GM12873 (cell line): ENCODE data around the gene PRDM16.

Experiments
- TF ChIP-seq, protein P1 (sequence below): IDR thresholded peaks from 2 replicates; pipeline ENCODE4 v1.5.1; 2012; ENCODE audit warnings: low read depth, mild to moderate bottlenecking, moderate library complexity, low read length, control low read depth; ENCODE audit not compliant: insufficient read depth; ENCODE audit errors: missing control alignments

The PRDM16 gene

DNA sequence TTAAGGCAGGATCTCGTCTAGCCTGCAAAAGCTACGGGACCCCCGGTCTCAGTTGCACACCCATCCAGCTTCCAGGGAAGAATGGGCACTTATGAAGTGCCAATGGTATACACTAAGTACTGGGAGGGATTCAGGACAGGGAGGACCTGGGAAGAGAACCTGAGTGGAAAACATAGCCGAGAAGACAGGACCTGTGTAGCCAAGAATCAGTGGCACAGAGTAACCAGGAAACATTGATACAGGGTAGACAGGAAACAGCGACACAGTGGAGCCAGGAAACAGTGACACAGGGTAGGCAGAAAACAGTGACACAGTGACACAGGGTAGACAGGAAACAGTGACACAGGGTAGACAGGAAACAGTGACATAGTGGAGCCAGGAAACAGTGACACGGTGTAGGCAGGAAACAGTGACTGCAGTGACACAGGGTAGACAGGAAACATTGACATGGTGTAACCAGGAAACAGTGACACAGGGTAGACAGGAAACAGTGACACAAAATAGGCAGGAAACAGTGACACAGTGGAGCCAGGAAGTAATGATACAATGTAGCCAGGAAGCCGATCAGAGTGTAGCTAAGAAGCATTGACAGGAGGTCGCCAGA, 247.4 kb downstream of the PRDM16 start:
- TF ChIP-seq, protein P1, sequence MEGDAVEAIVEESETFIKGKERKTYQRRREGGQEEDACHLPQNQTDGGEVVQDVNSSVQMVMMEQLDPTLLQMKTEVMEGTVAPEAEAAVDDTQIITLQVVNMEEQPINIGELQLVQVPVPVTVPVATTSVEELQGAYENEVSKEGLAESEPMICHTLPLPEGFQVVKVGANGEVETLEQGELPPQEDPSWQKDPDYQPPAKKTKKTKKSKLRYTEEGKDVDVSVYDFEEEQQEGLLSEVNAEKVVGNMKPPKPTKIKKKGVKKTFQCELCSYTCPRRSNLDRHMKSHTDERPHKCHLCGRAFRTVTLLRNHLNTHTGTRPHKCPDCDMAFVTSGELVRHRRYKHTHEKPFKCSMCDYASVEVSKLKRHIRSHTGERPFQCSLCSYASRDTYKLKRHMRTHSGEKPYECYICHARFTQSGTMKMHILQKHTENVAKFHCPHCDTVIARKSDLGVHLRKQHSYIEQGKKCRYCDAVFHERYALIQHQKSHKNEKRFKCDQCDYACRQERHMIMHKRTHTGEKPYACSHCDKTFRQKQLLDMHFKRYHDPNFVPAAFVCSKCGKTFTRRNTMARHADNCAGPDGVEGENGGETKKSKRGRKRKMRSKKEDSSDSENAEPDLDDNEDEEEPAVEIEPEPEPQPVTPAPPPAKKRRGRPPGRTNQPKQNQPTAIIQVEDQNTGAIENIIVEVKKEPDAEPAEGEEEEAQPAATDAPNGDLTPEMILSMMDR: no peak

- TF ChIP-seq, protein P1: no peak
Measured at GRCh38 chr1:3317456-3317855, 248.5 kb downstream of the PRDM16 start.

DNA sequence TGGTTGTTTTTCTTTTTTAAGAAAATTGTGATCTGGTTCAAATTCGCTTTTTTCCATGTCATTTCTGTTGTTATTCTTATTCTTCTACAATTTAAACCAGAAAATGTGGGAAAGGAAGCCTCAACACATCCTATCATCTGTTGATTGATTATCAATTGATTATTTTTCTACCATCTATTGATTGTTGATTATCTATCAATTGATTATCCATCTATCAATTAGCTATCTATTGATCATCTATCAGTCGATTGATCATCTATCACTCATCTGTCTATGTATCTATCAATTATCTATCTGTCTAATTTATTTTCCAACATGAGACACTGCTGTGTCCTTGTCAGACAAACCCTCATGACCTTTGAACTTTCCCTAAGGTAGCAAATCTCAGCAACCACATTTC, 249.3 kb downstream of the PRDM16 start:
- TF ChIP-seq, protein P1: no peak

DNA sequence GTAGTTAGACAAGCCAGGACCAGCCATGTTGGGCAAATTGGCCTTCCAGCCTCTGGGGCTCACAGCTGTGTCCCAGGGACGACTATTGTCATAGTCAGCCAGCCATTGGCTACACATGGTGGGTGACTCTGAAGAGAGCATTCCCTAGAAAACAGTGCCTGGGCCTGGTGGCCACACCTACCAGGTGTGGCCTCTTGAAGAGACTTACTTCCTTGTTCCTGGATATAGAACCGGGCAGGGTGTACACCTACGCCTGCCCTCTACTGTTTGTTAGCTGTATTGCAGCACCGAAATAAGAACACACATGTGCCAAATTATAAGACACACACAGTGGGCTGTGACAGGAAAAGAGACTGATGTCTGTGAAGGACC, 250.9 kb downstream of the PRDM16 start:
- TF ChIP-seq, protein P1: peak; percentile 68

DNA sequence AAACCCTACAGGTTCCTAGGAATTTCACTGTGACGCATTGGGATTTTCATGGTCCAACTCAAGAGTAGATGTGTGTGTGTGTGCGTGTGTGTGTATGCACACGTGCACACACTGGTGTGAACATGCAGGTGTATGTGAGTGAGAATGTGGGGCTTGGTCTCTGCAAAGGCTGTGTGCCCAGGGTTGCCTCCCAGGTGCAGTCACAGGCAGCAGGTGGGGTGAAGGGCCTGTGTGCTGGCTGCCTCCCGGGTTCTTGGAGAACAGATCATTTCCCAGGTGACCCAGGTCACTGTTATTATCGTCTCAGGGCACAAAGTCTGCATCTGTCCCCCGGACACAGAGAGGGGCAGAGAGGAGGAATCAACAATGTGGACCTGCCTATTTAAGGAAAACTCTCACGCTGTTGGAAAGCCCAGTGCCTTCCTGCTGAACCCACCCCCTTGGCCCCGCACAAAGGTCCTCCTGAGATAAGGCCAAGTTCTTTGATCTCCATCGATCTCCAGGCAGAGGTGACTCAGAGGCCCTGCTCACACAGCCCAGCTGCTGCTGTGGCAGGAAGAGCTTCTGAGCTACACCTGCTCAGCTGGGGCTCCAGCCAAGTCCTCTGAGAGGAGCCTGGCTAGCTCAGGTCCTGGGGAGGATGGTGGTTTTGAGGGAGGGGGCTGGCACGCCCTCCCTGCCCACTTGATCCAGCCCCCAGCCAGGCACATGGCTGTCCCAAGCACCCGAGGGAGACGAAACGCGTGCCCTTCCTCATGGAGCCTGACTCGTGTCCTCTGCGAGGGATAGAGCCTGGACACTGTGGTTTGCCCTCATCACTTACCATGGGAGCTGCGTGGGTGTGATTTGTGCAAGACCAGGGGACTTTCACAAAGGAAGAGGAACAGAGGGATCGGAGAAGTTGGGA, 251.5 kb downstream of the PRDM16 start:
- TF ChIP-seq, protein P1: no peak

DNA sequence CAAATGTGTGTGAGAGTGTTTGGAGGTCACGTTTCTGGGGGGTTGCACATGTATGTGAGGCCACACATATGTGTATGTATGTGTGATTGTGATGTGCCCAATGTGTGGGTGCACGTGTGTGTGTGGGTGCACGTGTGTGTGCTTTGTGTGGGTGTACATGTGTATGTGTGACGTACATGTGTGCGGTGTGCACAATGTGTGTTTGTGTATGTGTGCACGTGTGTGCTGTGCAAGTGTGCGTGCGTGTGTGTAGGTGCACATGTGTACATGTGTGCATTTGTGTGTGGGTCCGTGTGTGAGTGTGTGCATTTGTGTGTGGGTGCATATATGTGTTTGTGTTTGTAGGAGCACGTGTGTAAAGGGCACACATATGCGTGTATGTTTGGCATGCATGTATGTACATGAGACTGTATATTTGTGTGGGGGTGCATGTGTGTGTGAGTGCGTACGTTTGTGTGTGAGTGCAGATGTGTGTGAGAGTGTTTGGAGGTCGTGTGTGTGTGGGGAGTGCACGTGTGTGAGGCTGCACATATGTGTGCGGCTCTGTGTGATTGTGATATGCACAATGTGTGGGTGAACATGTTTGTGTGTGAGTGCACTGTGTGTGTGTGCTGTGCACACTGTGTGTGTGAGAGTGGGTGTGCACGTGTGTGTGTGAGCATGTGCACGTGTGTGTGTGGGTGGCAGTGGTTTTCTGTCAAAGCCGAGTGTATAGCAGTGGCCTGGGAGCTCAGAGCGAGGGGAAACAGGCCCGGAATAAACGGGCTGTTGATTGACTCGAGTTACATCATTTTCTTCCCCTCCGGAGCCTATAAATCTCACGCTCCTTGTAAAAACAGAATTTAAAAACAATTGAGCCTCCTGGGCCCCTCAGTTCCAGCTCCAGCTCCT, 252.8 kb downstream of the PRDM16 start:
- TF ChIP-seq, protein P1: no peak

DNA sequence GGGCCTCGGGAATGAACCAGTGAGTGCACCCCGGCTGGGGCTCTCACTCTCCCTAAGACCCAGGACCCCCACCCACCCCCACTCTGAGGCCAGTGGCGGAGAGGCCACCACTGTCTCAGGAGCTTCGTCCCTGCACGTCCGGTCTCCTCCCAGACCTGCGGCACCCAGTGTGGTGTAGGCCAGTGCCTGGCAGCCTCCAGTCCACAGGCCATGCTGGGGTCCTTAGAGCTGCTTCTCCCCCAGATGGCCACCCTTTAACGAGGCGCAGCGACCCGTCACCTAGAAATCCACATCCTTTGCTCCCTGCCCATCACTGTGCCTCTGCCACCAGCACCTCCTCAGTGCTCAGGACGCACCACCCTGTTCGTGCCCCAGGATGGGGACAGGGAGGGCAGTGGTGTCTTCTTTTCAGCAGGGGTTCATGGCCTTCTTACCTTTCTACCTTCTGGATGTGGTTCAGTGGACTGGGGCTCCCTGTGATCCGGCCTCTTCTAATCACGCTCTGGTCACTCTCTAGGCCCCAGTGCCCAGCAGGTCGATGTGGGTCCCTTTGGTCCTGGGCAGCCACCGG, 253.5 kb downstream of the PRDM16 start:
- TF ChIP-seq, protein P1: no peak
